PC-3 (cell line): ENCODE measurements around the gene TMEM38A.

Source experiments
- EZH2 ChIP-seq: fragments of 300-600 bp; sonication (generic); IDR thresholded peaks from one replicate; pipeline ENCODE4 v1.6.1; 2017; ENCODE audit warnings: antibody characterized with exemption, mild to moderate bottlenecking, low read length; ENCODE audit not compliant: unreplicated experiment
- EZH2phosphoT487 ChIP-seq: fragments of 300-600 bp; sonication (generic); IDR thresholded peaks from 2 replicates; pipeline ENCODE4 v1.6.1; 2018; ENCODE audit warnings: mild to moderate bottlenecking, antibody characterized with exemption, low read length, borderline replicate concordance
- TF ChIP-seq, protein P1 (sequence below): fragments of 300-600 bp; sonication (generic); conservative IDR thresholded peaks from 2 replicates; pipeline ENCODE4 v1.5.1; 2017; ENCODE audit warnings: antibody characterized with exemption, low read depth, mild to moderate bottlenecking, low read length

DNA sequence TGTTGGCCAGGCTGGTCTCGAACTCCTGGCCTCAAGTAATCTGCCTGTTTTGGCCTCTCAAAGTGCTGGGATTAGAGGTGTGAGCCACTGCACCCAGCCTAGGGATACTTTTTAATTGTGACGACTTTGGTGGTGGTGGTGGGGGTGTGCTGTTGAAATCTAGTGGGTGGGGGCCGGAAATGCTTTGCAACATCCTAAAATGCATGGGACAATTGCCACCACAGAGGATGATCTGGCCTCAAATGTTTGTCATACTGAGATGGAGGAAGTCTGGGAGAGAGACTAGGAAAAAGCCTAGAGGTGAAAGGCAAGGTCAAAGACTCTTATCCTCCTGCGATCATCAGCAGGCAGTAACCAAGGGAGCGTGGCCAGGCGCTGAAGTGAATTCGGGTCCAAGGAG is 60.1 kb downstream of the TMEM38A start:
- TF ChIP-seq, protein P1, sequence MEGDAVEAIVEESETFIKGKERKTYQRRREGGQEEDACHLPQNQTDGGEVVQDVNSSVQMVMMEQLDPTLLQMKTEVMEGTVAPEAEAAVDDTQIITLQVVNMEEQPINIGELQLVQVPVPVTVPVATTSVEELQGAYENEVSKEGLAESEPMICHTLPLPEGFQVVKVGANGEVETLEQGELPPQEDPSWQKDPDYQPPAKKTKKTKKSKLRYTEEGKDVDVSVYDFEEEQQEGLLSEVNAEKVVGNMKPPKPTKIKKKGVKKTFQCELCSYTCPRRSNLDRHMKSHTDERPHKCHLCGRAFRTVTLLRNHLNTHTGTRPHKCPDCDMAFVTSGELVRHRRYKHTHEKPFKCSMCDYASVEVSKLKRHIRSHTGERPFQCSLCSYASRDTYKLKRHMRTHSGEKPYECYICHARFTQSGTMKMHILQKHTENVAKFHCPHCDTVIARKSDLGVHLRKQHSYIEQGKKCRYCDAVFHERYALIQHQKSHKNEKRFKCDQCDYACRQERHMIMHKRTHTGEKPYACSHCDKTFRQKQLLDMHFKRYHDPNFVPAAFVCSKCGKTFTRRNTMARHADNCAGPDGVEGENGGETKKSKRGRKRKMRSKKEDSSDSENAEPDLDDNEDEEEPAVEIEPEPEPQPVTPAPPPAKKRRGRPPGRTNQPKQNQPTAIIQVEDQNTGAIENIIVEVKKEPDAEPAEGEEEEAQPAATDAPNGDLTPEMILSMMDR, result no peak
- no peak for TF ChIP-seq EZH2
- TF ChIP-seq EZH2phosphoT487, result no peak
